HL-60 (cell line): ENCODE measurements around the gene TRIM40.

Experiments used
- DNase-seq, 2 experiments: peaks; one replicate each; pipeline ENCODE4 v3.0.0-alpha.2; 2010 to 2020; ENCODE audit warnings: low read depth in 1 of 2, low spot score in 1 of 2
- H3K27ac ChIP-seq: fragments of 250-450 bp; sonication (Bioruptor Pico); replicated peaks from 2 replicates; pipeline ENCODE4 v1.5.1; 2020; ENCODE audit warnings: mild to moderate bottlenecking, moderate library complexity
- H3K27me3 ChIP-seq: fragments of 250-450 bp; sonication (Bioruptor Pico); 2 replicates; pipeline ENCODE4 v1.5.1; 2021; ENCODE audit warnings: mild to moderate bottlenecking, moderate library complexity; ENCODE audit not compliant: insufficient read depth, poor library complexity, severe bottlenecking
- H3K4me3 ChIP-seq: replicated peaks from 2 replicates; pipeline ENCODE4 v1.5.1; 2011; ENCODE audit warnings: mild to moderate bottlenecking, control low read depth, low read length; ENCODE audit not compliant: insufficient read depth
- CTCF ChIP-seq: IDR thresholded peaks from one replicate; pipeline ENCODE4 v1.5.1; 2011; ENCODE audit warnings: low read length, control low read depth, inconsistent platforms; ENCODE audit not compliant: insufficient read depth
- GABPA ChIP-seq: IDR thresholded peaks from 2 replicates; pipeline ENCODE4 v1.6.1; 2012; ENCODE audit warnings: low read depth
- POLR2AphosphoS5 ChIP-seq: IDR thresholded peaks from 2 replicates; pipeline ENCODE4 v1.6.1; 2012; ENCODE audit warnings: low read depth
- REST ChIP-seq: IDR thresholded peaks from 2 replicates; pipeline ENCODE4 v1.6.1; 2012; ENCODE audit warnings: low read depth; ENCODE audit not compliant: insufficient replicate concordance
- SPI1 ChIP-seq: IDR thresholded peaks from 2 replicates; pipeline ENCODE4 v1.6.1; 2012; ENCODE audit warnings: low read depth, mild to moderate bottlenecking, borderline replicate concordance

The TRIM40 gene

GRCh38 chr6:30194797-30195690 lies 59.1 kb downstream of the TRIM40 start:
- no peak for DNase-seq
- Histone ChIP-seq H3K4me3 (no peak overlapping the region), H3K27ac (no peak overlapping the region), H3K27me3 (no peaks in the 10 kb centered on the region)
- TF ChIP-seq REST = no peak
- no peak for TF ChIP-seq SPI1
- TF ChIP-seq GABPA = no peak
- TF ChIP-seq POLR2AphosphoS5 = no peak
- TF ChIP-seq CTCF = no peak

- Histone ChIP-seq H3K27ac (no peak overlapping the region), H3K4me3 (no peak overlapping the region), H3K27me3 (no peaks in the 10 kb centered on the region)
- TF ChIP-seq SPI1 = no peak
- TF ChIP-seq POLR2AphosphoS5 = no peak
- no peak for TF ChIP-seq REST
- TF ChIP-seq CTCF = no peak
- TF ChIP-seq GABPA = no peak
- no peak for DNase-seq
These were observed 60.0 kb downstream of the TRIM40 start for GRCh38 chr6:30195951-30196350.

GRCh38 chr6:30196376-30196775 lies 60.4 kb downstream of the TRIM40 start:
- TF ChIP-seq REST (no peak), SPI1 (no peak), GABPA (no peak), CTCF (no peak), POLR2AphosphoS5 (no peak)
- H3K27ac ChIP-seq = no peak overlapping the region

More at GRCh38 chr6:30196376-30196775, 60.4 kb downstream of the TRIM40 start:
- H3K27me3 ChIP-seq = no peaks in the 10 kb centered on the region
- no peak overlapping the region for H3K4me3 ChIP-seq
- no peak for DNase-seq
